Stimulated activated CD8-positive, alpha-beta memory T cell treated with anti-CD3 and anti-CD28 coated beads, Interleukin-15, amount 100 ng/mL, for 48 hours (primary cell): Measurements from ENCODE around the gene SOX6.
"Not testable (repeated sequence)": the region's sequence is repeated elsewhere in the genome, so short reads cannot be mapped to it uniquely, and the experiment has no call there.

ENCODE experiments used
- DNase-seq, 2 donors: peaks; one replicate each; pipeline ENCODE4 v3.0.0-alpha.2; 2020; ENCODE audit warnings: low read depth in 2 of 2

The SOX6 gene

GRCh38 chr11:15930442-15931025, 425.8 kb downstream of the SOX6 start:
- no peak for DNase-seq

GRCh38 chr11:15929371-15929901, 426.9 kb downstream of the SOX6 start:
- DNase-seq, result no peak

GRCh38 chr11:15927864-15928217, 428.5 kb downstream of the SOX6 start:
- DNase-seq, result no peak

- DNase-seq, result no peak
These were observed 429.0 kb downstream of the SOX6 start for GRCh38 chr11:15927196-15927863.

DNA sequence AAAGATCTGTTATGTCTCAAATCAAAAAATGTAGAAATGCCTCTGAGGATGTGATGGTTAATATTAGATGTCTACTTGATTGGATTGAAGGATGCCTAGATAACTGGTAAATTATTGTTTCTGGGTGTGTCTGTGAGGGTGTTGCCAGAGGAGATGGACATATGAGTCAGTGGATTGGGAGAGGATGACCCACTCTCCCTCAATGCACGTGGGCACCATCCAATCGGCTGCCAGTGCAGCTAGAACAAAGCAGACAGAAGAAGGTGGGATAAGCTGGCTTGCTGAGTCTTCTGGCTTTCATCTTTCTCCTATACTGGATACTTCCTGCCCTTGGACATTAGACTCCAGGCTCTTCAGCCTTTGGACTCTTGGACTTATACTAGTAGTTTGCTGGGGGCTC, 430.3 kb downstream of the SOX6 start:
- DNase-seq, result no peak

- DNase-seq, result no peak
These were observed 433.2 kb downstream of the SOX6 start for GRCh38 chr11:15923183-15923582.

DNA sequence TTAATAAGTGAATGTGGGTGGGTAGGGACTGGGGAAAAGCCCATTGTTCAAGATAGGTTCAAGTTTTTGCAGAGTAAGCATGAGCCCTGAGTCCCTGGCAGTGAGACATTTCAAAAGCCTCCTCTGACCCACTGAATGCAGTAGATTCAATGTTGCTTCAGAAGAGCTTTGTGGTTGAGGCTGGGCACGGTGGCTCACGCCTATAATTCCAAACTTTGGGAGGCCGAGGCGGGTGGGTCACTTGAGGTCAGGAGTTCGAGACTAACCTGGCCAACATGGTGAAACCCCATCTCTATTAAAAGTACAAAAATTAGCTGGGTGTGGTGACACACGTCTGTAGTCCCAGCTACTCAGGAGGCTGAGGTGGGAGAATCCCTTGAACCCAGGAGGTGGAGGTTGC, 433.6 kb downstream of the SOX6 start:
- DNase-seq, result not testable (repeated sequence)

DNA sequence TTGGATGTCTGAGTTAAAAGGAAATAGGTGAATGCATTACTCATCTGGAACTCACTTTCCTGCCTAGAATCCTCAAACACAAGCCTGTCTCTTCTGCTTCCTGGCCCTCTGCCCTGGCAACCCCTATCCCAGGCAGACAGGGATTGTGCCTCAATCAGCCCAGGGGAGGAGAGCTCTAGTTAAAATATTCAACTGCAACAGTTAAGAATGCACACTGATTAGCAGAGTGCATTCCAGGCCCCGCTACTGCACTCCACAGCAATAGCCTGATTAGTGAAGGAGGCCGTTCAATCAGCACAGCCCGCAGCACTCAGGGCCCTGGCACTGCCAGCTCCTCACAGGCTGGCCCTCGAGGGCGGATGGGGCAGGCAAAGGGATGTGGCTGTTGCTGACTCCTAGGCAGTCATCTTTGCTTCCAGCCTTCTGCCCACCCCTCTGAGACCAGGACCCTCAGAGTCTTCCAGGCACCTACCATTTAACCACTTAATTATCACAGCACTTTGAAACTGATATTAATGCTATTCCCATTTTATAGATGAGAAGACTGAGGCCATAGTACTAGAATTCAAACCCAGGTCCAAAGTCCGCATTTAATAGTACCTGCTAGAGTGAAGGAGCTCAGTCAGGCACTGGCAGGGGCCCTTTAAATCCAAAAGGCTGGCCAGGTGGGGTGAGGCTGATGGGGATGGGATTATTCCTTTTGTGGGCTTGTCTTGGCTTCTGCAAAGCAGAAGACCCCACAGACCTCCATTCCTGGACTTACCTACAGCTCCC, 435.3 kb downstream of the SOX6 start:
- DNase-seq, result no peak

DNA sequence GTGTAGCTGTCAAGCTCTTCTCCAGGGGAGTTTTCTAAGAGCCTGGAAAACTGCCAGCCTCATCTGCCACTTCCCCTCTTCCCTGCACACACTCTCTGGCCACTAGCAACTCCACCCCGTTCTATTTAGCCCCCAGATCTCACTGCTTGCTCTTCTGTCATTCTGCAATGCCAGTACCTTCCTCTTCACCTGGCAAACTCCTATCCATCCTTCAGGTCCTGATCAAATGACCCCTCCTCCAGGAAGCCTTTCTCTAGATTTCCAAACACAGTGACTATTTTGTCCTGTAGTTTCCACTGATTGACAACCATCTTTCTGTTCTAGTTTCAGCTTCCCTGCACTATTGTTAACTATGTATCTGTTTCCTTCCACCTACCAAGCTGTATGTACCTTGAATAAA, 437.7 kb downstream of the SOX6 start:
- no peak for DNase-seq

DNA sequence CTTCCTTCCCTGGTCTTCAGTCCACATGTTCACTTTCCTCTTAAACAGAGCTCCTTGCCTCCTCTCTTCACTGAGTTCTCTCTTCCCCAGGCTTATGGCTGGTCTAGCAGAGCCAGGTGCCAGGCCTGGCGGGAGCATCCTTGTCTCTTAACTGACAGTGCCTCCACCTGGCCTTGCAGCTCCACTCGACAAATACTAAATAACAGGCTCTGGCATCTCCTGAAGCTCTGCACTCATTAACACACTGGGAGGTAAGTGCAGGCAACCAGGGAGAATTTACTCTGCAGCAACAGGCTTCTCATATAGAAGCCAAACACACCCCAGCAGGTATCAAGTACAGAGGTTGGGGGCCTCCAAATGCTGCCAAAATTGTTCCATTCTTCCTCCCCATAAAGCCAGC, 438.1 kb downstream of the SOX6 start:
- DNase-seq, result no peak
